MM.1S (cell line): ENCODE measurements around the gene ZHX3.

Experiments
- DNase-seq: peaks from one replicate; pipeline ENCODE4 v3.0.0-alpha.2; 2015
- H2AFZ ChIP-seq: fragments of 300-600 bp; sonication (generic); 2 replicates; pipeline ENCODE4 v1.6.0; 2016; ENCODE audit warnings: antibody characterized with exemption, low read length
- H3F3A ChIP-seq: fragments of 300-600 bp; sonication (generic); 2 replicates; pipeline ENCODE4 v1.6.1; 2016; ENCODE audit warnings: mild to moderate bottlenecking, antibody characterized with exemption, low read length, moderate library complexity, mixed read lengths; ENCODE audit not compliant: insufficient read depth
- H3K27ac ChIP-seq: fragments of 300-600 bp; sonication (generic); 2 replicates; pipeline ENCODE4 v1.5.1; 2016; ENCODE audit warnings: mild to moderate bottlenecking, low read length
- H3K27me3 ChIP-seq: fragments of 300-600 bp; sonication (generic); replicated peaks from 2 replicates; pipeline ENCODE4 v1.6.0; 2016; ENCODE audit warnings: low read length; ENCODE audit not compliant: insufficient read depth
- H3K36me3 ChIP-seq: fragments of 300-600 bp; sonication (generic); replicated peaks from 2 replicates; pipeline ENCODE4 v1.6.1; 2016; ENCODE audit warnings: mild to moderate bottlenecking, low read length, mixed read lengths; ENCODE audit not compliant: insufficient read depth
- H3K4me1 ChIP-seq: fragments of 300-600 bp; sonication (generic); 2 replicates; pipeline ENCODE4 v1.6.1; 2016; ENCODE audit warnings: low read length, mixed read lengths
- H3K4me2 ChIP-seq: fragments of 300-600 bp; sonication (generic); 2 replicates; pipeline ENCODE4 v1.6.0; 2016; ENCODE audit warnings: low read depth, low read length
- H3K4me3 ChIP-seq: fragments of 300-600 bp; sonication (generic); 2 replicates; pipeline ENCODE4 v1.5.1; 2016; ENCODE audit warnings: low read length, mixed read lengths
- H3K79me2 ChIP-seq: fragments of 300-600 bp; sonication (generic); 2 replicates; pipeline ENCODE4 v1.6.1; 2016; ENCODE audit warnings: mixed run types, low read length, mixed read lengths
- H3K9ac ChIP-seq: fragments of 300-600 bp; sonication (generic); 2 replicates; pipeline ENCODE4 v1.6.1; 2016; ENCODE audit warnings: low read length, mixed read lengths
- H3K9me2 ChIP-seq: fragments of 300-600 bp; sonication (generic); replicated peaks from 2 replicates; pipeline ENCODE4 v1.6.1; 2016; ENCODE audit warnings: mild to moderate bottlenecking, low read length, mixed read lengths; ENCODE audit not compliant: insufficient read depth
- H3K9me3 ChIP-seq: fragments of 300-600 bp; sonication (generic); replicated peaks from 2 replicates; pipeline ENCODE4 v1.6.1; 2016; ENCODE audit warnings: mild to moderate bottlenecking, low read length, mixed read lengths; ENCODE audit not compliant: insufficient read depth
- H4K20me1 ChIP-seq: fragments of 300-600 bp; sonication (generic); 2 replicates; pipeline ENCODE4 v1.6.1; 2016; ENCODE audit warnings: mild to moderate bottlenecking, low read length, moderate library complexity, mixed read lengths; ENCODE audit not compliant: insufficient read depth
- EZH2 ChIP-seq: fragments of 300-600 bp; sonication (generic); optimal IDR thresholded peaks from 2 replicates; pipeline ENCODE3; 2017; ENCODE audit warnings: low read depth, mild to moderate bottlenecking, antibody characterized with exemption, low read length, mixed read lengths
- EZH2phosphoT487 ChIP-seq: fragments of 300-600 bp; sonication (generic); IDR thresholded peaks from 2 replicates; pipeline ENCODE4 v1.6.1; 2018; ENCODE audit warnings: antibody characterized with exemption, low read length
- TF ChIP-seq, protein P1 (sequence below): fragments of 300-600 bp; sonication (generic); IDR thresholded peaks from 2 replicates; pipeline ENCODE4 v1.5.1; 2016; ENCODE audit warnings: antibody characterized with exemption, low read length, mixed read lengths

Gene ZHX3

DNA sequence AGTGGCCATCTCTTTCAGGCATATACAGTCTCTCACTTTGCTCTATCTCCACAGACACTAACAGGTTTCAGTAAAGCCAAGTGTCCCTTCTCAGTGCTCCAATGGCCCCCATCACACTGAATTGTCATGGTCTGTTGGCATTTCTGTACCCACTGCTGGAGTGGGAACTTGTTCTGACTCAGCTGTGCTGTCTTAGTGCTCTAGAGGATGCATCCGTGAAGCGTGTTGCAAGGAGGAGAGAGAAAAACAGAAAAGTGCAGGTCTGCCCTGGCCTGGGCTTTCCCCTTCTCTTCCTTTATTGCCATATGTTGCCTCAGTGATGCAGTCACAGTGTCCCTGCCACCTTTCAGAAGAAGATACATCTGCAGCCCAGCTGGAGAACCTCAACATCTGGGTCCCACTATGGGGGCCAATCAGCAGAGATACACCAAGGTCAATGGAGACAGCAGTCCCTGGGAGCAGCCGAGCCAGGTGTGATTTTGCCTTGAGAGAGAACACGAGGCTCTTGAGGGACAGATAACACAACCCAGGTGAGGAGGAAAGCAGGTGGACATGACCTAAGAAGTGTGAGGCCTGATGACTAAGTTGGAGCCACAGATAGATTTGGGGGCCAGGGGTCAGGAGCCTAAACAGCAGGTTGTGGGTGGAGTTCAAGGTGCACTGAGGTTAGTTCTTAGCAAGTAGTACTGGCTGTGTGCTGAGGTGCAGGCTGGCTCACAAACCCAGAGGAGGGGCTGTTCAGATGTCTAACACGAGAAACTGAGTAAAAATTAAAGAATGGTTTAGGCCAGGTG, 185.7 kb downstream of the ZHX3 start:
- Histone ChIP-seq H3F3A (0 out of 2 replicates have a peak, but pooled peaks cover 8% of the 10 kb centered on the region), H2AFZ (no peak overlapping the region), H3K36me3 (no peaks in the 10 kb centered on the region), H3K4me1 (no peaks in the 10 kb centered on the region), H3K4me3 (no peak overlapping the region), H3K9me2 (no peaks in the 10 kb centered on the region), H4K20me1 (no peaks in the 10 kb centered on the region), H3K4me2 (no peak overlapping the region), H3K9me3 (no peaks in the 10 kb centered on the region), H3K27me3 (no peaks in the 10 kb centered on the region), H3K79me2 (no peaks in the 10 kb centered on the region), H3K27ac (no peak overlapping the region), H3K9ac (no peak overlapping the region)
- no peak for DNase-seq
- TF ChIP-seq EZH2phosphoT487 (no peak), EZH2 (no peak)
- TF ChIP-seq, protein P1, sequence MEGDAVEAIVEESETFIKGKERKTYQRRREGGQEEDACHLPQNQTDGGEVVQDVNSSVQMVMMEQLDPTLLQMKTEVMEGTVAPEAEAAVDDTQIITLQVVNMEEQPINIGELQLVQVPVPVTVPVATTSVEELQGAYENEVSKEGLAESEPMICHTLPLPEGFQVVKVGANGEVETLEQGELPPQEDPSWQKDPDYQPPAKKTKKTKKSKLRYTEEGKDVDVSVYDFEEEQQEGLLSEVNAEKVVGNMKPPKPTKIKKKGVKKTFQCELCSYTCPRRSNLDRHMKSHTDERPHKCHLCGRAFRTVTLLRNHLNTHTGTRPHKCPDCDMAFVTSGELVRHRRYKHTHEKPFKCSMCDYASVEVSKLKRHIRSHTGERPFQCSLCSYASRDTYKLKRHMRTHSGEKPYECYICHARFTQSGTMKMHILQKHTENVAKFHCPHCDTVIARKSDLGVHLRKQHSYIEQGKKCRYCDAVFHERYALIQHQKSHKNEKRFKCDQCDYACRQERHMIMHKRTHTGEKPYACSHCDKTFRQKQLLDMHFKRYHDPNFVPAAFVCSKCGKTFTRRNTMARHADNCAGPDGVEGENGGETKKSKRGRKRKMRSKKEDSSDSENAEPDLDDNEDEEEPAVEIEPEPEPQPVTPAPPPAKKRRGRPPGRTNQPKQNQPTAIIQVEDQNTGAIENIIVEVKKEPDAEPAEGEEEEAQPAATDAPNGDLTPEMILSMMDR = no peak
